HFF-Myc (cell line): ENCODE results near the gene BAHCC1.

ENCODE experiments used
- DNase-seq: peaks from one replicate; pipeline ENCODE4 v3.0.0-alpha.2; 2011; ENCODE audit warnings: low read depth; ENCODE audit errors: extremely low read depth
- H3K4me3 ChIP-seq: replicated peaks from 2 replicates; pipeline ENCODE4 v1.5.1; 2011; ENCODE audit warnings: low read depth, mild to moderate bottlenecking, control low read depth, low read length
- TF ChIP-seq, protein P1 (sequence below): IDR thresholded peaks from 2 replicates; pipeline ENCODE4 v1.5.1; 2012; ENCODE audit warnings: mild to moderate bottlenecking, low read depth, low read length, control low read depth; ENCODE audit errors: missing control alignments

The BAHCC1 gene

DNA sequence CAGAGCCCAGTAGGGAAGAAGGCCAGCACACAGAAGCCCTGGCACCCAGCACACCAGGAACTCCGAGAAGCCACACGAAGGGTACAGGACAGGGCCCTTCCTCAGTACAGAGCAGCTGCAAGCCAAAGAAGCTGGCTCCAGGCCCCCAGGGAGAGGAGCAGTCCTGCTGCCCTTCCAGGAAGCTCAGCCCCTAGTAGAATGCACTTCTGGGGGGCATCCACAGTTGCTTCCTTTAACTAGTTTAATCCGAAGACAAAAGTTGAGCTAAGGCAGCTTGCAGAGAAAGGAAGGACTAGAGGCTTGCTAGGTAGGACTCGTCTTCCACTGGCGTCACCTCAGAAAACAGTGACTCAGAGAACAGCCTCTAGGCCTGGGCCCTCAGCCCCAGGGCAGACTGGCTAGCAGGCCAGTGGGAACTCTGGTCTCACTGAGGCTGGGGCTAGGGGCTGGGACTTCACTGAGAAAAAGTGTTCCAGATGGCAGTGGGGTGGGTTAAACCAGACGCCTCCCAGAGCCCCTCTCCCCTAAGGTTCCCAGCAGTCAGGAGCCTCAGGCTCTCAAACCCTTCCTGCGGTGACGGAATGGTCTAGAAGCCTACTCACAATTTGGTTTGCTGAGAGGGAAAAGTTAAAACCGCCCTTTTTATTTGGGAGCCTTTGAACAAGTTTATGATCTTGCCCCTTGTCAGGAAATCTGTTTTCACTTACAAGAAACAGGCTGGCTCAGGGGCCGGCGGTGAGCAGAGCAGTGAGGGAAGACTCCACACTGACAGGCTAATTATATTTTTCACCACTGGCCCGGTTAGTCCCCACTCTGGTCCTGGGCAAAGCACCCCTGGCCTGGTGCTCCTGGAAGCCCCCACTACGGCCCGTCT is 75.9 kb downstream of the BAHCC1 start:
- no peak for DNase-seq
- TF ChIP-seq, protein P1, sequence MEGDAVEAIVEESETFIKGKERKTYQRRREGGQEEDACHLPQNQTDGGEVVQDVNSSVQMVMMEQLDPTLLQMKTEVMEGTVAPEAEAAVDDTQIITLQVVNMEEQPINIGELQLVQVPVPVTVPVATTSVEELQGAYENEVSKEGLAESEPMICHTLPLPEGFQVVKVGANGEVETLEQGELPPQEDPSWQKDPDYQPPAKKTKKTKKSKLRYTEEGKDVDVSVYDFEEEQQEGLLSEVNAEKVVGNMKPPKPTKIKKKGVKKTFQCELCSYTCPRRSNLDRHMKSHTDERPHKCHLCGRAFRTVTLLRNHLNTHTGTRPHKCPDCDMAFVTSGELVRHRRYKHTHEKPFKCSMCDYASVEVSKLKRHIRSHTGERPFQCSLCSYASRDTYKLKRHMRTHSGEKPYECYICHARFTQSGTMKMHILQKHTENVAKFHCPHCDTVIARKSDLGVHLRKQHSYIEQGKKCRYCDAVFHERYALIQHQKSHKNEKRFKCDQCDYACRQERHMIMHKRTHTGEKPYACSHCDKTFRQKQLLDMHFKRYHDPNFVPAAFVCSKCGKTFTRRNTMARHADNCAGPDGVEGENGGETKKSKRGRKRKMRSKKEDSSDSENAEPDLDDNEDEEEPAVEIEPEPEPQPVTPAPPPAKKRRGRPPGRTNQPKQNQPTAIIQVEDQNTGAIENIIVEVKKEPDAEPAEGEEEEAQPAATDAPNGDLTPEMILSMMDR, result no peak
- H3K4me3 ChIP-seq, result peak overlapping the region; percentile 27

GRCh38 chr17:81471818-81472456 is 76.7 kb downstream of the BAHCC1 start:
- H3K4me3 ChIP-seq, result peak overlapping the region; percentile 27
- peak; percentile 89 for DNase-seq
- TF ChIP-seq, protein P1, result peak; percentile 50

- no peak for DNase-seq
- H3K4me3 ChIP-seq, result no peak overlapping the region
- TF ChIP-seq, protein P1, result no peak
These were observed 77.8 kb downstream of the BAHCC1 start for GRCh38 chr17:81473019-81473418.

- no peak overlapping the region for H3K4me3 ChIP-seq
- TF ChIP-seq, protein P1, result no peak
- no peak for DNase-seq
These were observed 79.7 kb downstream of the BAHCC1 start for GRCh38 chr17:81474958-81475357.

- no peak overlapping the region for H3K4me3 ChIP-seq
- no peak for DNase-seq
- TF ChIP-seq, protein P1, result no peak
These were observed 80.8 kb downstream of the BAHCC1 start for GRCh38 chr17:81476097-81476496.

DNA sequence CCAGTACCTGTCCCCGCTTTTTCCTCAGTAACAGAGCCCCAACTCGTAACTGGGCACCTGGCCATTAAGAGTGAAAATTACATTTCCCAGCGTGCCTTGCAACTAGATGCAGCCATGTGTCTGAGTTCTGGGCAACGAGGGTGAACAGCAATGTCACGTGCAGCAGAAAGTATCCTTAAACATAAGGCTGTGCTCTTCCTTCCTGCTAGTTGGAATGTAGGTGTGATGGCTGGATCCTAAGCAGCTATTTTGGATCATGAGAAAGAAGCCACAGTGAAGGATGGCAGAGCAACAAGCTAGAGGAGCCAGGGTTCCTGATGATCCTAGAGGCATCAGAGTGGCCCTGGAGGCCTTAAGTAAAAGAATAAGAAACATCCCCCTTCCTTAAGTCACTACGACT is 81.4 kb downstream of the BAHCC1 start:
- TF ChIP-seq, protein P1, result no peak
- no peak for DNase-seq
- H3K4me3 ChIP-seq, result no peak overlapping the region
